ENCODE data around the gene LRRTM2. TPM values are rescaled to one million over a fixed set of nuclear protein-coding genes. Genes with fewer than 3 reads are reported as not detected.

Gene LRRTM2
- total and polyA plus RNA-seq, 2 of the 4 experiments (the other 2 are of a cell fraction): 0.53 to 2.0 TPM

DNA sequence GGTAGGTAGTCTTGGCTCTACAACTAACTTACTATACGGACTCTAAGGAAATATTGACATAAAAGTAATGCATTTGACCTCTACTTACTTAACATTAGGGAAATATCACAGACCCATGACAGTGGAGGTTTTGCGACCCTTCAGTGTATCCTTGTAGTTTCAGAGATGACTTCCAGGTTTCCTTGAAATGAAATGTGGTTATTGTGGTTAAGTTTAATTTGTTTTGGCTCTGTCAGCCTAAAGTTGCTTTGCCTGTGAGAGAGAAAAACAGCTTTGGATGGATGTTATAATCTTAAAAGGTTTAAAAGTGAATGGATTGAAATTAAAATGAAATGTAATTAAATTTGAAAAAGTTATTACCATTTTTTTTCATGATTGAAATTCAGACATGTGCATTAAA, 42.9 kb downstream of the LRRTM2 start:
- Histone ChIP-seq H3K27me3 (ENCODE audit: control insufficient read depth, insufficient read depth, low read length) (no peaks in the 10 kb centered on the region), H3K27ac (ENCODE audit: insufficient read depth, low read length) (no peak overlapping the region), H3K14ac (replicated peaks; ENCODE audit: low read depth, low read length) (no peak overlapping the region), H3K36me3 (ENCODE audit: control insufficient read depth, insufficient read depth, low read length) (peaks cover 21% of the 10 kb centered on the region), H2BK5ac (ENCODE audit: low read depth, low read length, poor library complexity, severe bottlenecking) (no peak overlapping the region), H2BK15ac (ENCODE audit: low read depth, low read length) (no peak overlapping the region), H2AK5ac (ENCODE audit: low read depth, low read length) (no peak overlapping the region), H3K4me2 (ENCODE audit: low read depth, low read length) (no peak overlapping the region), H2AK9ac (replicated peaks; ENCODE audit: low read depth, low read length, poor library complexity) (no peak overlapping the region), H2AFZ (replicated peaks; ENCODE audit: low read length, poor library complexity) (no peak overlapping the region), H3K4me1 (ENCODE audit: control insufficient read depth, insufficient read depth, low read length) (peaks cover 6% of the 10 kb centered on the region), H3K9me1 (ENCODE audit: insufficient read depth, low read length) (peaks cover 6% of the 10 kb centered on the region), H2BK20ac (ENCODE audit: low read depth, low read length) (no peak overlapping the region), H3K18ac (ENCODE audit: low read depth, low read length) (no peak overlapping the region), H3K9ac (ENCODE audit: low read depth, low read length) (no peak overlapping the region), H3K4me3 (ENCODE audit: insufficient read depth, low read depth, low read length) (no peak overlapping the region), H3K9me3 (ENCODE audit: control insufficient read depth, insufficient read depth, low read length) (no peaks in the 10 kb centered on the region), H3K23ac (ENCODE audit: low read depth, low read length) (no peak overlapping the region), H4K91ac (ENCODE audit: insufficient read depth, low read depth, low read length) (no peak overlapping the region), H2BK120ac (ENCODE audit: low read depth, low read length) (no peak overlapping the region), H3K79me1 (ENCODE audit: low read depth in 1 of 2, low read length in 2 of 2) (peaks cover 36 to 78% of the 10 kb centered on the region in 2 experiments), H4K20me1 (ENCODE audit: insufficient read depth, low read length) (peaks cover 58% of the 10 kb centered on the region), H4K5ac (ENCODE audit: low read depth, low read length) (no peak overlapping the region), H3K4ac (ENCODE audit: low read depth, low read length) (no peak overlapping the region), H4K8ac (ENCODE audit: low read depth in 2 of 2, low read length in 2 of 2) (no peak overlapping the region), H3K56ac (ENCODE audit: extremely low read depth, insufficient read depth, low read length) (no peak overlapping the region)
- ATAC-seq (ENCODE audit: low read depth) (no peak), DNase-seq (no peak)
- dilution Hi-C loops (cut with HindIII; ENCODE audit: low sequenced_read_pairs, unreplicated experiment) (no loop called here), intact Hi-C loops (cut with micrococcal nuclease) (no loop called here), in situ Hi-C loops (cut with MboI; ENCODE audit: low sequenced_read_pairs) (no loop called here)
- TF ChIP-seq RCOR1 (IDR thresholded peaks at IDR 0.05; ENCODE audit: insufficient replicate concordance, low read length) (no peak), SMC3 (IDR thresholded peaks at IDR 0.05; ENCODE audit: low read depth, low read length) (no peak), MAFK (IDR thresholded peaks at IDR 0.05; ENCODE audit: low read depth, low read length) (no peak), CEBPB (IDR thresholded peaks at IDR 0.05; ENCODE audit: low read depth, low read length) (no peak), RAD21 (IDR thresholded peaks at IDR 0.05; ENCODE audit: low read length) (no peak), CTCF (conservative IDR thresholded peaks at IDR 0.05; ENCODE audit: low read depth, low read length) (no peak), CHD1 (IDR thresholded peaks at IDR 0.05; ENCODE audit: low read depth, low read length) (no peak), MXI1 (IDR thresholded peaks at IDR 0.05; ENCODE audit: borderline replicate concordance, low read depth, low read length) (no peak), BHLHE40 (IDR thresholded peaks at IDR 0.05; ENCODE audit: low read depth, low read length) (no peak), NFE2L2 (IDR thresholded peaks at IDR 0.05; ENCODE audit: low read depth, low read length) (no peak), RFX5 (IDR thresholded peaks at IDR 0.05; ENCODE audit: low read depth, low read length) (no peak), FOS (IDR thresholded peaks at IDR 0.05; ENCODE audit: low read depth, low read length) (no peak), POLR2A (IDR thresholded peaks at IDR 0.05; ENCODE audit: low read depth, low read length) (no peak), MAZ (IDR thresholded peaks at IDR 0.05; ENCODE audit: borderline replicate concordance, low read depth, low read length) (no peak)
- TF ChIP-seq, protein P1, sequence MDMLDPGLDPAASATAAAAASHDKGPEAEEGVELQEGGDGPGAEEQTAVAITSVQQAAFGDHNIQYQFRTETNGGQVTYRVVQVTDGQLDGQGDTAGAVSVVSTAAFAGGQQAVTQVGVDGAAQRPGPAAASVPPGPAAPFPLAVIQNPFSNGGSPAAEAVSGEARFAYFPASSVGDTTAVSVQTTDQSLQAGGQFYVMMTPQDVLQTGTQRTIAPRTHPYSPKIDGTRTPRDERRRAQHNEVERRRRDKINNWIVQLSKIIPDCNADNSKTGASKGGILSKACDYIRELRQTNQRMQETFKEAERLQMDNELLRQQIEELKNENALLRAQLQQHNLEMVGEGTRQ (IDR thresholded peaks at IDR 0.05; ENCODE audit: low read depth, low read length): no peak
- TF ChIP-seq, protein P2, sequence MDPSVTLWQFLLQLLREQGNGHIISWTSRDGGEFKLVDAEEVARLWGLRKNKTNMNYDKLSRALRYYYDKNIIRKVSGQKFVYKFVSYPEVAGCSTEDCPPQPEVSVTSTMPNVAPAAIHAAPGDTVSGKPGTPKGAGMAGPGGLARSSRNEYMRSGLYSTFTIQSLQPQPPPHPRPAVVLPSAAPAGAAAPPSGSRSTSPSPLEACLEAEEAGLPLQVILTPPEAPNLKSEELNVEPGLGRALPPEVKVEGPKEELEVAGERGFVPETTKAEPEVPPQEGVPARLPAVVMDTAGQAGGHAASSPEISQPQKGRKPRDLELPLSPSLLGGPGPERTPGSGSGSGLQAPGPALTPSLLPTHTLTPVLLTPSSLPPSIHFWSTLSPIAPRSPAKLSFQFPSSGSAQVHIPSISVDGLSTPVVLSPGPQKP (IDR thresholded peaks at IDR 0.05; ENCODE audit: borderline replicate concordance, low read depth, low read length): no peak
- CTCF ChIA-PET: no interaction called here
- no CpG with 5 or more reads among the region's 2 CpGs for WGBS, 2 experiments (ENCODE audit: extremely low coverage in 2 of 2, insufficient read length in 1 of 2)
- POLR2A ChIA-PET (ENCODE audit: unreplicated experiment): no interaction called here
- no TSS peak for BruUV-seq (replicated peaks)
